RCC 7860 (cell line): Measurements from ENCODE around the gene CISD2.
"Not testable (repeated sequence)": the region's sequence is repeated elsewhere in the genome, so short reads cannot be mapped to it uniquely, and the experiment has no call there.

ENCODE experiments used
- DNase-seq: peaks from one replicate; pipeline ENCODE4 v3.0.0-alpha.2; 2015; ENCODE audit warnings: low spot score
- FAIRE-seq: peaks from 2 replicates; lab custom pipeline; 2012; peaks lifted over from hg19 to GRCh38; lab: Jason Lieb, UNC

The CISD2 gene, protein sequence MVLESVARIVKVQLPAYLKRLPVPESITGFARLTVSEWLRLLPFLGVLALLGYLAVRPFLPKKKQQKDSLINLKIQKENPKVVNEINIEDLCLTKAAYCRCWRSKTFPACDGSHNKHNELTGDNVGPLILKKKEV

DNA sequence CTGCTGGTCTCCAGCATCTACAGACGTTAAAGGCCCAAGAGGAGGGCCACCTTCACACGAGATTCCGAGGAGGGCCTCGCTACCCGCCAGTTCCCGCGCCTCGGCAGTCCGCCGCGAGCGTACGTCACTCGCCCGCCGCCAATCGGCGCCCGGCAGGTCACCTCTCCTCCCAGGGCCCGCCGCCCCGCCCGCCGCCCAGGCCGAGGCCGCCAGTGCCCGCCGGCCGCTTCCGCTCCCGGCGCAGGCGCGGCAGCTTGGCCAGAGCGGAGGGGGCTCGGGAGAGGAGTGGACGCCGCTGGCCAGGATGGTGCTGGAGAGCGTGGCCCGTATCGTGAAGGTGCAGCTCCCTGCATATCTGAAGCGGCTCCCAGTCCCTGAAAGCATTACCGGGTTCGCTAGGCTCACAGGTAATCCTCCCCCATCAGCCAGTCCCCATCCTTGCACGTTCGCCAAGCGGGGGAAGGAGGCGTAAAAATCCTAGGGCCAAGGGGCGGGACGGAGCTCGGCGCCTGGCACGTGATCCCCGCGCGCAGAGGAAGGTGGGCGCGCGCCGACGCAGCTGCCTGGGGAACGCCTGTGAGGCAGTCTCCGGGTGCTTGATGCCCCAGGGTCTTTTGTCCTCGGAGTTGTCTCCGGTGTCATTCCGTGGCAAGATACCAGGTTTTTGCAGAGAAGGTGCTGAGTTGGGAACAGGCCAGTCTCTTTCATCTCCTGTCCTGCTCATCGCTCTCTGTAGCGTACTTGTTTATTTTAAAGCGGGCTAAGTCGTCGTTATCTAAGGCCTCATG lies at the start of gene CISD2:
TSS of gene CISD2 (plus strand) at position 212 of the 788 bp plus-strand sequence. CDS start at position 305, 93 bp downstream.
- no peak for FAIRE-seq
- peak; percentile 81 for DNase-seq

DNA sequence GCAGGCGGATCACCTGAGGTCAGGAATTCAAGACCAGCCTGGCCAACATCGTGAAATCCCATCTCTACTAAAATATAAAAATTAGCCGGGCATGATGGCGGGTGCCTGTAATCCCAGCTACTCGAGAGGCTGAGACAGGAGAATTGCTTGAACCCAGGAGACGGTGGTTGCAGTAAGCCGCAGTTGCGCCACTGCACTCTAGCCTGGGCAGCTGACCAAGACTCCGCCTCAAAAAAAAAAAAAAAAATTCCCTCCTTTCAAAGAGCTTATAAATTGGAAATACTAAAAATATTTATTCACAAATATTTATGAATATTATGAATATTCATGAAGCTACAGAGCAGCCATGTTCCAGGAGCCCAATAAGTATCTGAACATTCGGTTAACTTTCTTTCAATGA lies 49.7 kb upstream of the CISD2 start:
- not testable (repeated sequence) for FAIRE-seq

DNA sequence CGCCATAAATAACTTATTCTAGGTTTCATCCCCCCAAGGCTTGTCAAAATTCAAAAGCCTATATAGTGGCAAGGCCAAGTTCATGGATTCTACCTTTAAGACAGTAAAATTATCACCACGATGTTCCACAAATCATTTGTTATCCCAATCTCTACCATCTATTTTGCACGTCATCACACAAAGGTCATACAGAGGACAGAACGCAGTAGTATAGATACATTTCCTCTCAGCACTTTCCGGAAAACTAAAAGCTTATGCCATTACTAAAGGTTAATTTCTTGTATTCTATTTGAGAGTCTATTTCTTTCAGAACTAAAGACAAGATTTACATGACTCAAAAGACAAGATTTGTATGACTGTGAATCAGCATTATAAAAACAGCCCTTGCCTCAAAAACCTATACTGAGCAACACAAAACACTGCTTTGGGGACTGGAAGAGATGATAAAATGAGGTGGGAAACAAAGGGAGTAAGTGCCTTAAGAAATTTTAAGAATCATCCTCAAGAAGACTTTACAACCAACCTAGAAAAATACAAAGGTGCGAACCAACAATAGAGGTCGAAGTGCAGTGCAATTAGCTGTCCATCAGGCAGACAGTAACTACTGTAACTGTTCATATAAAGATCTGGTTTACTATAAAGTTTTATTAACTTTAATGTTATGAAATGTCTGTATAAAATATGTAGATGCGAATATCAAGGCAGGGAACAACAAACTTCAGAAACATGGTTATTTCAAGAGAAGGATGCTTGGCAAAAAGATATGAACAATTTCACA lies 49.0 kb upstream of the CISD2 start:
- DNase-seq (no peak), FAIRE-seq (no peak)

More for the DNA sequence above, 49.7 kb upstream of the CISD2 start:
- DNase-seq = not testable (repeated sequence)

DNA sequence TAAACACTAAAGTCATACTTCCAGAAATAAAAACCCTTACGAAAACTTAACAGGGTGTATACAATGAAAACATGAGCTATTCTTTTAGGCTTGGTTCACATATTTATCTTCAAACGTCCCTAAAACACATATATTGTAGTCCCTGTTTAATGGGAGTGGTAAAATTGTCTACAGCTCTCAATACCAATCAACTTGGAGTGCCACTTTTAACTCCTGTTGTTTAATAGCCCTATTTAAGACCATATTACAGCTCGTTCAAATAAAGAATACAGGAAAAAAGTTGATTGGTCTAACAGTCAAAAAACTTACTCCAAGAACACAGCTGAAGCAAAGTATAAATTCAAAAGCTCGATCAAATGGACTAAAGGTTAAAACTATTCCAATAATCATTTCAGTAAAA lies 45.3 kb upstream of the CISD2 start:
- FAIRE-seq = no peak
- no peak for DNase-seq

DNA sequence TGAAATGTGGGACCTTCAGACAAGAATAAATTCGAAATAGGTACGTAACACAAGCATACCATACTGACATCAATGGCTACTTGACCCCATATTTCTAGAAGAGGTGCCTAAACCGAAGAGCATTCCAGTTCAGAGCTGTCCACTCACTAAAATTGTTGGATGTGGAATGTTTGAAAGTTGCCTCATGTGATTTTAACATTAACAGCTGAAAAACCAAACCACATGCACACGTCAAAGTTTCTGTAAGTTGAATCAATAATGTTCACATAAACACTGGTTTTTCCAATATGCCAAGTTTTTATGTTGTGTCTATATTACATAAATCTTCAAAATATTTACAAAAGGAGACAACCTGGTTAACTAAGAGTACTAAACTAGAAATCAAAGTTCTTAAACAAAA lies 44.9 kb upstream of the CISD2 start:
- FAIRE-seq (no peak), DNase-seq (no peak)

DNA sequence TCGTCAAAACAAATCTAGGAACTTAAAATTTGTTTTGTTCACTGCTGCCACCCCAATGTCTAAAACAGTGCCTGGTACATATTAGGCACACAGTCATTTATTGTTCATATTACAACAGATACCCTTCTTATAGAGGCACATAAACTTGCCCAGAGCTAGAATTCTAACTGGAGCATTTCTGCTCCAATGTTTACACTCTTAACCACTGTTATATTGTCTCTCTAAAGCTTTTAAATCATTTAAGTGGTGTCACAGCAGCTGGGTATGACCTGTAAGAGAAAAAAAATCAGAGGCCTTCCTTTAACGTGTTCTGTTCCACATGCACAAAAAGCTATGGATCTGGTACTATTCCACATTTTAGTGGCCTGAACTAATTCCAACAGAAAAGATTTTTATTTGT lies 44.4 kb upstream of the CISD2 start:
- no peak for DNase-seq

DNA sequence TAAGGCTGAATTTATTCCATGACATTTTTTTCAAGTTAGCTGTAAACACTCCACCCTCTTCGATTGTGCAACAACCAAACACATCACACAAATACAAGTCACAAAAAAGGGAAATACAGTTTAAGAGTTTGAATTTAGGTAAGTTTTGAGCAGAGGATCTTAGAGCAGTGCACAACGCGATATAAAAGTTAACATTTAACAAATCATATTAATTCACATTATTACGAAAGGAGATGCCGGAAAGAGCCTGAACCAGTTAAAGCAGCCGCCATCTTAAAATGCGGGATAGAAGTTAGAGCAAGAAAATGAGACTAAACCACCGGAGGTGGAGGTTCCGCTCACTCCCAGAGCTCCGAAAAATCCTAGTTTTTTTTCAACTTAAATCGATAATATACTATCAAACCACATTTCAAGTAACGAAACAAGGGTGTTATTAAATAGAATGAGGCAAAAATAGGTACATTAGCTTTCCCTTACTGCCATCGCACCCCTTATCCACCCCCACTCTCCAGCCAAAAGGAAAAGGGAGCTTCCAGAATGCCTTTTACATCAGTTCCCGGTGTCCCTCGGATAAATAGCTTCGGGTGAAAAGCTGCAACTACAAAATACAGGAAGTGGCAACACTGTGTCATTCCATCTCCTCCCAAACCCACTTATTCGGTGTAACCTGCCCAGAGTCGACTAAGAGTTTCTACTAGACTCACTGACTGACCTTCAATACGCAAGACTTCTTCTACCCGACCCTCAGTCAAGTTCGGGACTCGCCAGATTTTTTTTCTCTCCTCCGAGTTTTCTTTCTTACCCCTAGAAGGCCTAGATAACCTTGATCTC lies 43.3 kb upstream of the CISD2 start:
- DNase-seq (peak; percentile 52), FAIRE-seq (no peak)

More for the DNA sequence above, 44.4 kb upstream of the CISD2 start:
- no peak for FAIRE-seq

DNA sequence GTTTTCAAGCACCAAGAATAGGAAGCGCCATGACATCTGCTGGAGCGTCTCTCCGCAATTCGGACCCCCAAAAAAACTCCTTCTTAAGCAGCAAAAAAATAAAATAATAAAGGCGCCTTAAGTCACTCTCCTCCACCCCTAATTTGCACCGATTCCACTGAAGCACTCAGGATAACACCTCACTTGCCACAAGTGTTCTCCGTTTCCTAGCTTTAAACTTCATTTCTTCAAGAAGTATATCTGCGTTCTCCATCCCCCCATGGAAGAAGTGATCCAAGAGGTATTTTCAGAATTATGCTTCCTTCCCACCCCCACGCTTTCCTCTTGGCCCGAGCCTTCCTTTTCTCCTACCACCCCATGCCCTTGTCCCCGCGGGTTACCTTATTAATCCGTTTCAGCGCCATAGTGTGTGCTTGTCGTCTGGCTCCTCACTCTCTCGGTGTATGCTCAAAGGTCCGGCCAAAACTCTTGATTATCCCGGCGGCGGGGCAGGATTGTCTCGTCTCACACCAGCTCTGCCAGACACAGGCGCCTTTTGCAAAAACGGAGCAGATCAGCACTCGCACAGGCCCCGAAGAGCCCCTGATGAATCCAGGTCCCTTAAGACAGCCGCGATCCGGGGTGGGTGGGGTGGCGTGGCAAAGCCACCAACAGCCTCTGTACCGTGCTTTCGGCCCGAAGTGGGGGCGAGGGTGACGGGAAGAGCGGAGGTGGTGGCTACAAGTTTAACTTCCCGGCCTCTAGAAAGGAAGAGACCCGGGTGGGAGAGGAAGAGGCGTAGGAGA lies 42.5 kb upstream of the CISD2 start:
- DNase-seq (no peak), FAIRE-seq (no peak)

DNA sequence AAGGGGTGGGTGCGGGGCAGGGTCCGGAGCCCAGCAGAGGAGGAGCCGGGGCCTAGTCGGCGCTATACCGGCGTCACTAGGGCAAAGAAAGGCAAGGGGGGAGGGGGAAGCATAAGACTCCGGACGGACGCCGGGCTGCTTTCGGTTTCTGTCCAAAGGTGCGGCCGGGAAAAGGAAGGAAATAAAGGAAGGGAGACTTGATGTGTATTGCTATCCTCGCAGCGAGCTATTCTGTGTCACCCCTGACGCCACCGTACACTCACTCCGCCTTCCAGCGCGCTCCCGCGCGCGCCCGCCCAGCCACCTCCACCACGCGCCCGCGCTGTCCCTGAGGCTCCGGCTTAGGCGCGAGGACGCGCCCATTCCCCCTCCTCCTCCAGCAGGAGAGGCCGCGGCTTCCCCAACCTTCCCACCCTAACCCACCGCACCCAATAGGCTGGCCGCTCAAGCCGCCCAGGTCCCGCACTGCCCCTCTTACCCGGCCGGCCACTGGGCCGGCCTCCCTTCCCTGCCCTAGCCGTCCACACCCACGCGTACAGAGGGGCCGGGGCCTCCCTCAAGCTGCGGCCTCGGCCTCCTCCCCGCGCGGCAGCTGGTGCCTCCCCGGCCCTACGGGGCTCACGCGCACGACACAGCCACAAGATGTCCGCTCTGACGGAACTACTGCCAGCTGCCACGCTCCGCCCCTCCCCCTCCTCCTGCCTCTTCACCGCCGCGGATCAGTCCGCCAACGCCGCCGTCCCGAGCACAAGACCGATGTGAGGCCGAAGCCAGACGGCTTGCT lies 41.7 kb upstream of the CISD2 start, which contains the start of gene UBE2D3:
TSS of gene UBE2D3 (minus strand) at position 662 of the 784 bp plus-strand sequence. CDS start 1,043 bp downstream, outside the sequence.
- FAIRE-seq (no peak), DNase-seq (peak; percentile 80)

DNA sequence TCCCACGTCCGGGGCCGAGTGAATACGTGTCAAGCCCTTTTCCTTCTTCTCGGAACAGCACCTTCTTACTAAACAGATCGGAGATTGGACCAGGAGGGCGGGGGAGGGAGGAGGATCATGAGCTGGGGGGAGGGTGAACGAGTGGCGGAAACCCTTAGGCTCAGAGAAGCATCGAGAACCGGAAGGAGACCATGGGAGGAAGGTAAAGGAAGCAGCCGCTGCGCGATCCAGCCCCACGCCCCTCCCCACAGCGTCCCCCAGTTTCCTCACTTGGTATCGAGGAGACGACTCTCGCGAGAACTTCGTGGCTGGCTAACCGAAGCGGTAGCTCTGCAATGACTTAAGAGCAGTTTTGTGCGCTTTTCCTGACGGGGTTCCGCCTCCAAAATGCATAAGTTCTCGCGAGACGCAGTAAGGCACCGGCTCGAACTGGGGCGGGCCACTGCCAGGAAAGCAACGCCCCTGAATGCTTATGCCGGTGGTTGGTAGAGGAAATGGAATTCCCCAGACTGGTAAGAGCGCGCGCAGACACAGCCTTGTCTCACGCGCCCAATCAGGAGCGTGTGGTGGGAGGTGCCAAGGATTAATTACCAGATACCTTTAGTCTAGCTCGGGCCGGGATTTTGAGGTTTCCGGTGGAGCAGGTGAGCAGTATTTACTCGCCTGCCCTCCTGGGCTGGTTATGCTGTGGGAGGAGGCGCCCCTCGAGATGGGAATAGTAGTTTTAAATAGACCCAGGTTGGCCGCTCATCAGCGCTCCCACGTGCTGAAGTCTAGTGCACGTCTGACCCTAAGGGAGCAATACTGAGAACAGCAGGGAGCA lies 40.9 kb upstream of the CISD2 start:
- DNase-seq (peak; percentile 99), FAIRE-seq (peak; percentile 89)

DNA sequence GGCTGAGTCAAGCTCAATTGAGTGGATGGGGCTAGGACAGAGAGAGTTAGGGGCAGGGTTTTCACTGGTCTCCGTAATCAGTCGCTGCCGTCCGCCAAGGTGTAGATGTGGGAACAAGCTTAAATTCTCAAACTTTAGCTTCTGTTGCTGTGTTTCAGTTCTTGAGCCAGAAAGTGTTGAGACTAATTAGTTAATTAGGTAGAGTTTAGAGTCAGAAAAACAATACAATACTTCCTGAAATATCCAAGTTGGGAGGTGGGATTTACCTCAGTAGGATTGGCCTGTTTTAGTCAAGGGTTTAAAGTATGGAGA lies 40.3 kb upstream of the CISD2 start:
- DNase-seq (no peak), FAIRE-seq (no peak)

DNA sequence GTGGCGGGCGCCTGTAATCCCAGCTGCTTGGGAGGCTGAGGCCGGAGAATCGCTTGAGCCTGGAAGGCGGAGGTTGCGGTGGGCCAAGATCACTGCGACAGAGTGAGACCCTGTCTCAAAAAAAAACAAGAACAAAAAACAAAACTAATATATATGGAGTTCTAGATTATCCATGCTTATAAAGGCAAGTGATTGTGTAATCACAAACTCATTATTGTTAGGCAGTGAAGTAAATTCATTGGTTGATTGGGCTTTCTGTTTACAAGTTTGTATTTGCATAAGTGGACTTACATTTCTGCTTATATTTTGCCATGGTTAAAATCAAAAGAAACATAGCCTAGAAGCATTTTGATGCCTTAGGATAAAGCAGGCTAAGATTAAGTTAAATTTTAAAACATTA lies 39.0 kb upstream of the CISD2 start:
- FAIRE-seq (no peak), DNase-seq (no peak)

DNA sequence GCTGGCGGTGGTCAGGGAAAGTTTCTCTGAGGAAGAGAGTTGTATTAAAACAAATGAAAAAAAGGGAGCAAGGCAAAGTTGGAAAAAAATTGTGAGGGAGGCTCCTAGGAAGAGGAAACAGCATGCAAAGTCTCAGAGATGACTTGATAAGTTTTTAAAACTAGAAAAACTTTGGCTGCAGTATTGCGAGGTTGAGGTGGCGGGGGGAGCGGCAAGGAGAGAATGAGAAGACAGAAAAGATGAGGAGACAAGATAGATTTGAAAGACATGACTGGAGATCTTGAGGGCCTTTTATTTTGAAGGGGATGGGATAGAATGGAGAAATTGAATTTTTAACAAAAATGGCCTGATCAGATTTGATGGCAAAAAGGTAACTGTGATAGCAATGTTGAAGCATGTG lies 36.7 kb upstream of the CISD2 start:
- DNase-seq (no peak), FAIRE-seq (no peak)

DNA sequence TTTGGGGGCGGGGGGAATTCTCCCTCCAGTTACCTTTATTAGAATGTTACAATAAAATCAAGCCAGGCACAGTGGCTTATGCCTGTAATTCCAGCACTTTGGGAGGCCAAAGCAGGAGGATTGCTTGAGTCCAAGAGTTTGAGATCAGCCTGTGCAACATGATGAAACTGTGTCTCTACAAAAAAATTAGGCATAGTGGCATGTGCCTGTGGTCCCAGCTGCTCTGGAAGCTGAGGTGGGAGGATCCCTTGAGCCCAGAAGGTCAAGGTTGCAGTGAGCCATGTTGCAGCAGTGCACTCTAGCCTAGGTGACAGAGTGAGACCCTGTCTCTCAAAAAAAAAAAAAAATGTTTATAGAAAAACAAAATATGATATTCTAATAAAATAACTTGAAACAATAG lies 36.1 kb upstream of the CISD2 start:
- no peak for FAIRE-seq

DNA sequence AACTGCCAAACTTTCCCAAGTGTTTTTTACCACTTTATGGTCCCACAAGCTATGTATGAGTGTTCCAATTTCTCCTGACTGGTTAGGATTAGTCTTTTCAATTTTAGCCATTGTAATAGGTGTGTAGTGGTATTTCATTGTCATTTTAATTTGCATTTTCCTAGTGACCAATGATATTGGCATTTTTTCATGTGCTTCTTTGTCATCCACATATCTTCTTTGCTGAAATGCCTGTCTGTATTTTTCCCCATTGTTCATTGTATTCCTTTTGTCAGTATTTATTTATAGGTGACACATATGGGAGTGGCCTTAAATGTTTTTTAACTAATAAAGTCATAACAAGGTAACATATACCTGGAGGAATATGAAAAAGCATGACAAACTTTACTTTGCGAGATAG lies 32.2 kb upstream of the CISD2 start:
- no peak for DNase-seq
- no peak for FAIRE-seq

More for the DNA sequence above, 36.1 kb upstream of the CISD2 start:
- no peak for DNase-seq

DNA sequence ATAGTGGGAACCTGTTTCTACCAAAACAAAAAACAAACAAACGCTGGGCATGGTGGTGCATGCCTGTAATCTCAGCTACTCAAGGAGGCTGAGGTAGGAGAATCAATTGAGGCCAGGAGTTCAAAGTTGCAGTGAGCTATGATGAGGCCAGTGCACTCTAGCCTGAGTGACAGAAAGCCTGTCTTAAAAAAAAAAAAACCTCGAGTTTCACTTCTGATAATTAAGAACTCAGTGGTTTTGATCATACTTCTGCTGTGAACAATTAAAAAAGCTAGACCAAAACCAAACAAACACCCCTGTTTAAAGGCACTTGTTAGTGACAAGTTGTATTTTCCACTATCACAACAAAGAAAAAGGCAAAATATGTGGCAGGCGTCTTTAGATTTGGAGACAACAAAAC lies 26.4 kb upstream of the CISD2 start:
- FAIRE-seq = no peak
- no peak for DNase-seq

DNA sequence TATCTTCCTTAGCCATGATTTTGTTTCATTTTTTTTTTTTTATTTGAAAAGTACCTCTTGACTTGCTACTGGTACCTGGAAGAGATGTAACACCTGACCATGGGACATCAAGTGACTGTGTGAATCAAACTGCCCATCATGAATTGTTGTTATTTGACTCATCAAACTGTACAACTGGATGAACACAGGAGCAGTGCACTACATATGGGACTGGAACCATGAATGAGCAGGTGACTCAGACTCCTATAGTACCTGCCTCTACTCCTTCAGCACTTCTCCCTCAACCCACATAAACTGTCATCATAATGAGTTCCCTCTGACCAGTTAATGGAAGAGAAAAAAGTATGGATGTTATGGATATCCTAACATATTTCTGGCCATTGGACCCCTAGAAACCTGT lies 25.5 kb upstream of the CISD2 start:
- DNase-seq (peak; percentile 79), FAIRE-seq (peak; percentile 75)

DNA sequence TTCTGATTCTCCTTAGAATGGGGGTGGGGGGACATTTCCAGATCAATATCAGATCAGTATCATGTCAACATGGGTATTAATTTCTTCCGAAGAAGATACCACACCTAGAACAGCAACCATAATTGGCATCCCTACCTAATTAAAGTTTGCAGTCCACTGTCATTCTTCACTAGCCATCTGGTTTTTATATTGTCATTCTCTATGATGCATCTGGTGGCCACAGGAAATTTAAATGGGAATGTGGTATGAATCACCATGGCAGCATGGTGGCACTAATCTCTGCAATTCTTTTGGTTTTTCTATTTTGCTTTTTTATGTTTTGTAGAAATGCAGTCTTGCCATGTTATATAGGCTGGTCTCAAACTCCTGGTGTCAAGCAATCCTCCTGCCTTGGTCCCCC lies 24.9 kb upstream of the CISD2 start:
- no peak for FAIRE-seq
- DNase-seq = no peak

DNA sequence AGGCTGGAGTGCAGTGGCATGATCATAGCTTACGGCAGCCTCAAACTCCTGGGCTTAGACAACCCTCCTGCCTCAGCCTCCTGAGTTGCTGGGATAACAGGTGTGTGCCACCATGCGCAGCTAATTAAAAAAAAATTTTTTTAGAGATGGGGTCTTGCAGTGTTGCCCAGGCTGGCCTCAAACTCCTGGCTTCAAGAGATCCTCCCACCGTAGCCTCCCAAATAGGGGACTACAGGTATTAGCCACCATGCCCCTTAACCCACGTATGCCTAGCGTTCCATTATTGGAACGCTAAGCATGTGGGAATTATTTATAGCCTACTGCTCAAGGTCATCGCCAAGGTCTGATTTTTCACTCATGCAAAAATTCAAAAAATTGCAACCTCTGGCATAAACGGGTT lies 21.1 kb upstream of the CISD2 start:
- no peak for DNase-seq
- no peak for FAIRE-seq
